Stimulated activated CD8-positive, alpha-beta memory T cell treated with anti-CD3 and anti-CD28 coated beads, Interleukin-12 subunit alpha, Interleukin-12 subunit beta, amount 100 ng/mL, for 1 hour (primary cell): ENCODE results near the gene FAM53C.

Source experiments
- DNase-seq: peaks from one replicate; pipeline ENCODE4 v3.0.0-alpha.2; 2020; ENCODE audit warnings: low read depth

Gene FAM53C

DNA sequence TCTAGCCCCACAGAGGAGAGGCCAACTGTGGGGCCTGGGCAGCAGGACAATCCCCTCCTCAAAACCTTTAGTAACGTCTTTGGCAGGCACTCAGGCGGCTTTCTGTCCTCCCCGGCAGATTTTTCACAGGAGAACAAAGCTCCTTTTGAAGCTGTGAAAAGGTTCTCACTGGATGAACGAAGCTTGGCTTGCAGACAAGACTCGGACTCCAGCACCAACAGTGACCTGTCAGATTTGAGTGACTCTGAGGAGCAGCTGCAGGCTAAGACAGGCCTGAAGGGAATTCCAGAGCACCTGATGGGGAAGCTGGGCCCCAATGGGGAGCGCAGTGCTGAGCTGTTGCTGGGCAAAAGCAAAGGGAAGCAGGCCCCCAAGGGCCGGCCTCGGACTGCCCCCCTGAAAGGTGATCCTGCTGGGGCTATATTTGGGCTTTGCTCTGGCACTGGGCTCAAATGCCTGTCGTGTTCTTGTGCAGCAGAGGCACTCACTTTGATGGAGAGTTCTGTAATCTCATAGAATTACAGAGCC is 53.9 kb downstream of the FAM53C start:
- no peak for DNase-seq
